H1 (cell line): Measurements from ENCODE around the gene TRIM68. TPM values are rescaled to one million over a fixed set of nuclear protein-coding genes. Genes with fewer than 3 reads are reported as not detected.

ENCODE experiments used
- ASH2L ChIP-seq: fragments of 200-600, 300-600 bp; sonication (generic); IDR thresholded peaks from one replicate; pipeline ENCODE4 v1.7.1; 2017; ENCODE audit warnings: low read length
- CHD7 ChIP-seq: fragments of 300-600 bp; sonication (generic); IDR thresholded peaks from 2 replicates; pipeline ENCODE4 v1.7.1; 2012; ENCODE audit warnings: low read length, moderate library complexity, mild to moderate bottlenecking, inconsistent platforms; ENCODE audit not compliant: insufficient replicate concordance
- EGR1 ChIP-seq: IDR thresholded peaks from 2 replicates; pipeline ENCODE4 v1.6.1; 2011; ENCODE audit warnings: low read depth, low read length, borderline replicate concordance
- FOSL1 ChIP-seq: IDR thresholded peaks from 2 replicates; pipeline ENCODE4 v1.6.1; 2011; ENCODE audit warnings: mild to moderate bottlenecking, low read depth, low read length, moderate library complexity; ENCODE audit not compliant: insufficient read depth
- RAD21 ChIP-seq, 2 experiments: IDR thresholded peaks in 1 of 2; conservative IDR thresholded peaks in 1 of 2; 2 replicates each; pipeline ENCODE4 v1.6.1; 2011; ENCODE audit warnings: low read depth in 2 of 2, low read length in 2 of 2, improper control_type of control experiment in 1 of 2, inconsistent platforms in 1 of 2, mild to moderate bottlenecking in 1 of 2, moderate library complexity in 1 of 2
- SAP30 ChIP-seq: fragments of 300-600 bp; sonication (generic); IDR thresholded peaks from 2 replicates; pipeline ENCODE4 v1.7.1; 2012; ENCODE audit warnings: low read length, moderate library complexity, mild to moderate bottlenecking, inconsistent platforms; ENCODE audit not compliant: insufficient read depth, insufficient replicate concordance
- SP4 ChIP-seq: IDR thresholded peaks from 2 replicates; pipeline ENCODE4 v1.6.1; 2012; ENCODE audit warnings: low read length, inconsistent platforms
- TAF1 ChIP-seq: IDR thresholded peaks from 2 replicates; pipeline ENCODE4 v1.6.1; 2011; ENCODE audit warnings: mild to moderate bottlenecking, low read depth, low read length
- TCF12 ChIP-seq: IDR thresholded peaks from 2 replicates; pipeline ENCODE4 v1.6.1; 2011; ENCODE audit warnings: low read depth, mild to moderate bottlenecking, low read length
- polyA plus RNA-seq, 7 experiments: library from polyadenylated mRNA; depleted of rRNA in 3 of 7; stranded (reverse) in 5 of 7; unstranded in 2 of 7; fragments of >200 nt in 5 of 7; fragments of 200-250 nt in 2 of 7; gene quantifications; 1 replicate in 5 of 7; 2 replicates in 1 of 7; 4 replicates in 1 of 7; pipeline versions ENCODE4 v1.2.1 to v1.2.3, GENCODE V29; 2011 to 2013; ENCODE audit warnings: missing spikeins in 2 of 7, mixed read lengths in 2 of 7
- total RNA-seq: library from RNA; stranded (reverse); fragmentation: NEBNext Ultra II Directional; extraction: Animal tissue kit (Norgen Biotek cat#: 25700); gene quantifications from 2 replicates; pipeline ENCODE4 v1.2.1, GENCODE V29; 2021

Gene TRIM68
- total and polyA plus RNA-seq, 2 of the 8 experiments (the other 6 are each of a cell fraction or from before 2014, with no cell fraction given), result 3.4 to 5.7 TPM

GRCh38 chr11:4569075-4569474 is 39.0 kb downstream of the TRIM68 start (continued):
- no peak for TF ChIP-seq CHD7
- TF ChIP-seq SAP30, result no peak
- no peak for TF ChIP-seq TAF1
- TF ChIP-seq SP4, result no peak
- TF ChIP-seq FOSL1, result no peak
- TF ChIP-seq ASH2L, result no peak
- TF ChIP-seq RAD21 (IDR thresholded peaks at IDR 0.05 in 1 of 2, conservative IDR thresholded peaks at IDR 0.05 in 1 of 2; ENCODE audit: low read depth in 2 of 2, low read length in 2 of 2), result no peak
- TF ChIP-seq TCF12, result no peak
- no peak for TF ChIP-seq EGR1
